Lower leg skin (tissue), 4 donors: ENCODE measurements around the gene ARHGAP24. TPM values are rescaled to one million over a fixed set of nuclear protein-coding genes. Genes with fewer than 3 reads are reported as not detected.

Source experiments
- DNase-seq, 2 donors: peaks; one replicate each; pipeline ENCODE4 v3.0.0-alpha.2; 2019; ENCODE audit warnings: low spot score in 2 of 2
- H3K4me3 ChIP-seq: fragments of 200-600 bp; sonication (generic); 2 replicates; pipeline ENCODE4 v1.5.1; 2017; ENCODE audit warnings: mild to moderate bottlenecking, low read depth; ENCODE audit not compliant: poor library complexity, severe bottlenecking
- POLR2A ChIP-seq, 2 donors: fragments of 450-650 bp; IDR thresholded peaks; one replicate each; pipeline ENCODE4 v1.6.1; 2016 to 2017; ENCODE audit warnings: antibody characterized with exemption in 2 of 2, mild to moderate bottlenecking in 1 of 2, moderate library complexity in 1 of 2
- WGBS, 2 donors: methylation state at CpG; one replicate each; pipeline ENCODE4 v1.1.5; 2018; 5-methylcytosine and 5-hydroxymethylcytosine counted together
- intact Hi-C: fragments of 100-400 bp; cut with DNase I; formaldehyde crosslinking; loops from one replicate; pipeline ENCODE4 v1.15.0; 2023; ENCODE audit warnings: low total_unique reads
- total RNA-seq, 4 donors: library from RNA; depleted of rRNA; stranded (reverse); fragments of >200 nt; gene quantifications; one replicate each; pipeline ENCODE4 v1.1.0, GENCODE V29; 2016
- TF ChIP-seq, protein P1 (sequence below), 3 donors: fragments of 450-650 bp; IDR thresholded peaks; one replicate each; pipeline ENCODE4 v1.5.1; 2016; ENCODE audit warnings: antibody characterized with exemption in 3 of 3, mild to moderate bottlenecking in 3 of 3, moderate library complexity in 2 of 3

ARHGAP24 gene
- total RNA-seq, 4 donors from 2014 or later, result 13.1 to 58.4 (median 24.0) TPM

DNA sequence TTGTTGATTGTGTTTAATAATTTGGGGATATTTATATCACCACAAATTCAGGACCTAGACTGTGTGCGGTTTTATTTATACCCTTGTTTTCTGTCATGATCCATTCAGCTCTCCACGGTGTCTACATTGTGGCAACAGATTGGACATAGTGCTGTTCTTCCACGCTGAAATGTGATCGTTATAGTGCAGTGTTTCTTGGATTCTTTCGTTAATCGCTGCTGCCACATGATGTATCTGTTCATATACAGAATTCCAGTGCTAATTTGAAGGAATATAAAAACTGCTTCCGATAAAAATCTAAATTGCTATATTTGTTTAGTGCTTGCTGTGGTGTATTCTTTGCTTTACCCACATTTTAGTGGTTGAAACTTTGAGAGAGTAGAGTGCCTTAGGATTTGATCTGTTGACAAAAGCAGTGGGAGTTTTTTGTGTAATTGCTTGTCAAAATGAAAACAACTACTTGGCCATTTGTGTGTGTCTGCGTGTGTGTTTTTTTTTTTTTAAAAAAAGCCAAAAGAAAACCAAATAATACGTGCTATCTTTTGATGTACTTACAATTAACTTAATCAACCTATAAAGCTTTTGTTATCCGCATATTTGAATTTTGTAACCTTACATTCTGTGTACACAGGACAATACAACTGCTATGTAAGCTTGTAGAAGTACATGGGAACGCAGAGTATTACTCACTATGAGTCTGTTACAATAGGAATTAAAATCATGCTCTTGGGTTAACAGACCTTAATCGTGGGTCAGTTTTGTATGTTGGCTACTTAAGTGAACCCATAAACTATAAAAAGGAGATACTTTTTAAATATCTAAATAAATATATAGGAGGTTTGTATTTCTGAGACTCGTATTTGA is 353.3 kb downstream of the ARHGAP24 start:
- TF ChIP-seq, protein P1, sequence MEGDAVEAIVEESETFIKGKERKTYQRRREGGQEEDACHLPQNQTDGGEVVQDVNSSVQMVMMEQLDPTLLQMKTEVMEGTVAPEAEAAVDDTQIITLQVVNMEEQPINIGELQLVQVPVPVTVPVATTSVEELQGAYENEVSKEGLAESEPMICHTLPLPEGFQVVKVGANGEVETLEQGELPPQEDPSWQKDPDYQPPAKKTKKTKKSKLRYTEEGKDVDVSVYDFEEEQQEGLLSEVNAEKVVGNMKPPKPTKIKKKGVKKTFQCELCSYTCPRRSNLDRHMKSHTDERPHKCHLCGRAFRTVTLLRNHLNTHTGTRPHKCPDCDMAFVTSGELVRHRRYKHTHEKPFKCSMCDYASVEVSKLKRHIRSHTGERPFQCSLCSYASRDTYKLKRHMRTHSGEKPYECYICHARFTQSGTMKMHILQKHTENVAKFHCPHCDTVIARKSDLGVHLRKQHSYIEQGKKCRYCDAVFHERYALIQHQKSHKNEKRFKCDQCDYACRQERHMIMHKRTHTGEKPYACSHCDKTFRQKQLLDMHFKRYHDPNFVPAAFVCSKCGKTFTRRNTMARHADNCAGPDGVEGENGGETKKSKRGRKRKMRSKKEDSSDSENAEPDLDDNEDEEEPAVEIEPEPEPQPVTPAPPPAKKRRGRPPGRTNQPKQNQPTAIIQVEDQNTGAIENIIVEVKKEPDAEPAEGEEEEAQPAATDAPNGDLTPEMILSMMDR (IDR thresholded peaks at IDR 0.05), result no peak
- TF ChIP-seq POLR2A (IDR thresholded peaks at IDR 0.05), result no peak
- H3K4me3 ChIP-seq, result no peak overlapping the region
- intact Hi-C loops, result no loop called here
- DNase-seq, result no peak
- 52 to 55% methylated on average over 13 of the region's 13 CpGs for WGBS, 2 donors

DNA sequence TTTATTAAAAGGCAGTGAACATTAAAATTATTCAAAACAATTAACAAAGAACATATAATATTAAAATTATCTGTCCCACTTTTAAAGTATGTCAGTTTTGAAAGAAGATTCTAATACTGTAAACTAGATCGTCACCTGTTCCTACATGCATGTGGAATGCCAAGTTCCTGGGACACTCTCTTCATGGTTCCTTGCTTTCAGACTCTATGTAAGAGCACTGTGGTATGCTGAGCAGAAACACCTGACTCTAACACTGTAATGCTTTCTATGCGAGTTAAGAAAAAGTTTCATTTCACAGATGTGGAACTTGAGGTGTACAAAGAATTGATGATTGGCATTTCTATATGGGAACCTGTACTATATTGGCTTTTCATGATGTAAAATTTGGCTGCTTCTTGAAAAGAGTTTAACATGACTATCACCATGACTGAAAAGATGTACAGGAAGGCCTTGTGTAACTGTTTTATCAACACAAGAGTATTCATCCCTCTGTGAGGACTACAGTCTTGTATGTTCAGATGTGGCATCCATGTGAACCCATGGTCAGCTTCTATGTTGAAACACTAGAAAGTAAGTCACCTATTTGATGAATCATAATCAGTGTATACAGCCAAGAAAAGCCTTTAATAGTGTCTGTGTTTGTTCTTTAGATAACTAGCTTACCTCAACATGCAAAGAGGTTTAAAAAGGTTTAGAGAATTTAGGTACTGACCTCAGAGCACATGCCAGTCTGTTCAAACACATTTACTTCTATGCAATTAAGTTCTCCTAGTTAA is 354.5 kb downstream of the ARHGAP24 start:
- no peak overlapping the region for H3K4me3 ChIP-seq
- WGBS, 2 donors, result 55 to 75% methylated on average over 2 of the region's 2 CpGs
- intact Hi-C loops, result no loop called here
- no peak for DNase-seq
- no peak for TF ChIP-seq POLR2A (IDR thresholded peaks at IDR 0.05)
- TF ChIP-seq, protein P1 (IDR thresholded peaks at IDR 0.05), result no peak

DNA sequence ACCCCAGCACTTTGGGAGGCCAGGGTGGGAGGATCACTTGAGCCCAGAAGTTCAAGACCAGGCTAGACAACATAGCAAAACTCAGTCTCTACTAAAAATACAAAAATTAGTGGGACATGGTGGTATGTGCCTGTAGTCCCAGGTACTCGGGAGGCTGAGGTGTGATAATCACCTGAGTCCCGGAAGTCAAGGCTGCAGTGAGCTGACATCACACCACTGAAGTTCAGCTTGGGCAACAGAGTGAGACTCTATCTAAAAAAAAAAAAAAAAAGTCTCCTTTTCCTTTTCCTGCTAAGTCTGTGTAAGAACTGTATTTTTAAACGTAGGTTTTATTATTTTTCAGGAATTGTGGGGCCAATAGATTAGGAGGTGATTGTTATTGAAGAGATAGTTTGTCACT is 356.7 kb downstream of the ARHGAP24 start:
- intact Hi-C loops, result no loop called here
- WGBS, 2 donors, result 89 to 92% methylated on average over 3 of the region's 3 CpGs
- no peak for TF ChIP-seq POLR2A (IDR thresholded peaks at IDR 0.05)
- TF ChIP-seq, protein P1 (IDR thresholded peaks at IDR 0.05), result no peak

DNA sequence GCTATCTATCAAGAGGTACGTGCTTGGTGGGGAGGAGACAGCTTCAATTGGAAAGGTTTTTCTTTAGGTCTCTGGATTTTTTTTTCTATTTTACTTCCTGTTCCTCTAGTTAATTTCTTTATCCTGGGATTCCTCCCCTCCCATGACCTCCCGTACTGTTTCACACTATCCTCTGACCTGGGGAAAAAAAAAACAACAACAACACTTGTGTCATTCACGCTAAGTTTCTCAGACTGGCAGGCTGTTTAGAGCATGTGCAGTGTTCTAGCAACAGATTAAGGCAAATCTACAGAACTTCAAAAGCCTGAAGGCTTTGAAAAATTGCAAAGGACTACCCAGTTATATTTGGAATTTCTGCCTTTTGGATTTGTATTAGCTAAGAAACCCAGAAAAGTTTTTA is 358.4 kb downstream of the ARHGAP24 start:
- no peak overlapping the region for H3K4me3 ChIP-seq
- no peak for DNase-seq
- TF ChIP-seq, protein P1 (IDR thresholded peaks at IDR 0.05), result no peak
- TF ChIP-seq POLR2A (IDR thresholded peaks at IDR 0.05), result no peak
- WGBS, 2 donors, result 37 to 48% methylated on average over 3 of the region's 3 CpGs
- intact Hi-C loops, result no loop called here

More for the DNA sequence above, 356.7 kb downstream of the ARHGAP24 start:
- H3K4me3 ChIP-seq, result no peak overlapping the region
- DNase-seq, result no peak

DNA sequence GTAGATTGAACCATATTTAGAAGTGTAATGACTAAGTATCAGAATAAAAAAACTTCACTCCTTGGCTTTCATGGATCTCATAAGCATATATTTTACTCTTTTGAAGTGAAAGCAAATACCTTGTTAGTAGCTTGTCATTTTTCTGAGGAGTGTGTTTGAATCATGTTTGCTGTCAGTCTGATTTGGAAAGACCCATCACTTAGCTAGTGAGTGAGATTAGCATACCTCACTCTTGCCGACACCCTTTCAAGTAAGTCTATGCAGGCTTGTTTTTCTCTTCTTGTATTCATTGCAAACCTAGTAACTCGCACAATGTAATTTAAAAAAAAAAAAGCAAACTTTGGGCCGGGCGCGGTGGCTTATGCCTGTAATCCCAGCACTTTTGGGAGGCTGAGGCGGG is 360.0 kb downstream of the ARHGAP24 start:
- TF ChIP-seq, protein P1 (IDR thresholded peaks at IDR 0.05), result no peak
- no peak for TF ChIP-seq POLR2A (IDR thresholded peaks at IDR 0.05)
- no peak overlapping the region for H3K4me3 ChIP-seq
- no peak for DNase-seq
- intact Hi-C loops, result no loop called here
- 90 to 99% methylated on average over 6 of the region's 6 CpGs for WGBS, 2 donors
